Measurements from ENCODE around the gene GNG12.
A peak's percentile ranks its signal among the peaks of the same experiment; 100 is the strongest.

Gene GNG12

GRCh38 chr1:67832737-67833601, at the start of gene GNG12:
Gene GNG12 (minus strand): TSS chr1:67833467. CDS start chr1:67707686, 125,781 bp downstream.
- TF ChIP-seq CTCF (IDR thresholded peaks at IDR 0.05): no peak
- H3K27ac ChIP-seq: peak within 1 kb of the TSS; percentile 90 to 98
- DNase-seq (ENCODE audit: low spot score): peak; percentile 89
- H3K4me3 ChIP-seq: peak within 1 kb of the TSS; percentile 93

GRCh38 chr1:67882196-67882958, 49.1 kb upstream of the GNG12 start:
- H3K27ac ChIP-seq: no peak overlapping the region
- no peak for DNase-seq (ENCODE audit: low spot score)
- no peak overlapping the region for H3K4me3 ChIP-seq
- no peak for TF ChIP-seq CTCF (IDR thresholded peaks at IDR 0.05)

- no peak overlapping the region for H3K4me3 ChIP-seq
- no peak for DNase-seq (ENCODE audit: low spot score)
- H3K27ac ChIP-seq: no peak overlapping the region
- no peak for TF ChIP-seq CTCF (IDR thresholded peaks at IDR 0.05)
Observed at GRCh38 chr1:67880056-67880601, 46.9 kb upstream of the GNG12 start.

- no peak for DNase-seq (ENCODE audit: low spot score)
- TF ChIP-seq CTCF (IDR thresholded peaks at IDR 0.05): no peak
- H3K27ac ChIP-seq: no peak overlapping the region
- no peak overlapping the region for H3K4me3 ChIP-seq
Observed at GRCh38 chr1:67879485-67879884, 46.2 kb upstream of the GNG12 start.

- no peak for DNase-seq (ENCODE audit: low spot score)
- TF ChIP-seq CTCF (IDR thresholded peaks at IDR 0.05): no peak
- Histone ChIP-seq H3K27ac (no peak overlapping the region), H3K4me3 (no peak overlapping the region)
Observed at GRCh38 chr1:67874501-67875111, 41.3 kb upstream of the GNG12 start.

GRCh38 chr1:67869233-67869632, 36.0 kb upstream of the GNG12 start:
- no peak for DNase-seq (ENCODE audit: low spot score)
- TF ChIP-seq CTCF (IDR thresholded peaks at IDR 0.05): no peak
- no peak overlapping the region for H3K4me3 ChIP-seq
- no peak overlapping the region for H3K27ac ChIP-seq
